ENCODE results near the gene VCL. TPM values are rescaled to one million over a fixed set of nuclear protein-coding genes. Genes with fewer than 3 reads are reported as not detected.

The VCL gene
- total and polyA plus RNA-seq, 9 of the 15 experiments (the other 6 are each of a cell fraction or from before 2014, with no cell fraction given) = 29.8 to 186 (median 76.4) TPM

DNA sequence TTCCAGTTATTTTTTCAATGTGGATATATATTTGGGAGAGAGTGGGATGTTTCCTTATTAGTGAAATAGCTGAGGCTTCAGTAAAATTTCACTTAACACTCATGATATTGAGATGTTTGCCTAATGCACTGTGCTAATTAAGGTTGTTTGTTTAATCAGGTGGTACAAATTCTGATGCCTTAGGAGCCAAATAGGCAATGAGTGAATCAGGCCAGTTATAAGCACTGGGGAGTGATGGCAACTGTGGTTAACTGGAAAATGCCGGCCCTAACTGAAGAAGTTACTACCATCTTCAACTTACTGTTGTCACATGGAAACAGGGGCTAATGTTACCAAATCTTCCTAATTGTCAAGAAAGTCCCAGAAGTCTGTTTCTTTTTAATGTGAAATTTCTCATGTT lies 32.0 kb downstream of the VCL start (continued):
- TF ChIP-seq, protein P1, sequence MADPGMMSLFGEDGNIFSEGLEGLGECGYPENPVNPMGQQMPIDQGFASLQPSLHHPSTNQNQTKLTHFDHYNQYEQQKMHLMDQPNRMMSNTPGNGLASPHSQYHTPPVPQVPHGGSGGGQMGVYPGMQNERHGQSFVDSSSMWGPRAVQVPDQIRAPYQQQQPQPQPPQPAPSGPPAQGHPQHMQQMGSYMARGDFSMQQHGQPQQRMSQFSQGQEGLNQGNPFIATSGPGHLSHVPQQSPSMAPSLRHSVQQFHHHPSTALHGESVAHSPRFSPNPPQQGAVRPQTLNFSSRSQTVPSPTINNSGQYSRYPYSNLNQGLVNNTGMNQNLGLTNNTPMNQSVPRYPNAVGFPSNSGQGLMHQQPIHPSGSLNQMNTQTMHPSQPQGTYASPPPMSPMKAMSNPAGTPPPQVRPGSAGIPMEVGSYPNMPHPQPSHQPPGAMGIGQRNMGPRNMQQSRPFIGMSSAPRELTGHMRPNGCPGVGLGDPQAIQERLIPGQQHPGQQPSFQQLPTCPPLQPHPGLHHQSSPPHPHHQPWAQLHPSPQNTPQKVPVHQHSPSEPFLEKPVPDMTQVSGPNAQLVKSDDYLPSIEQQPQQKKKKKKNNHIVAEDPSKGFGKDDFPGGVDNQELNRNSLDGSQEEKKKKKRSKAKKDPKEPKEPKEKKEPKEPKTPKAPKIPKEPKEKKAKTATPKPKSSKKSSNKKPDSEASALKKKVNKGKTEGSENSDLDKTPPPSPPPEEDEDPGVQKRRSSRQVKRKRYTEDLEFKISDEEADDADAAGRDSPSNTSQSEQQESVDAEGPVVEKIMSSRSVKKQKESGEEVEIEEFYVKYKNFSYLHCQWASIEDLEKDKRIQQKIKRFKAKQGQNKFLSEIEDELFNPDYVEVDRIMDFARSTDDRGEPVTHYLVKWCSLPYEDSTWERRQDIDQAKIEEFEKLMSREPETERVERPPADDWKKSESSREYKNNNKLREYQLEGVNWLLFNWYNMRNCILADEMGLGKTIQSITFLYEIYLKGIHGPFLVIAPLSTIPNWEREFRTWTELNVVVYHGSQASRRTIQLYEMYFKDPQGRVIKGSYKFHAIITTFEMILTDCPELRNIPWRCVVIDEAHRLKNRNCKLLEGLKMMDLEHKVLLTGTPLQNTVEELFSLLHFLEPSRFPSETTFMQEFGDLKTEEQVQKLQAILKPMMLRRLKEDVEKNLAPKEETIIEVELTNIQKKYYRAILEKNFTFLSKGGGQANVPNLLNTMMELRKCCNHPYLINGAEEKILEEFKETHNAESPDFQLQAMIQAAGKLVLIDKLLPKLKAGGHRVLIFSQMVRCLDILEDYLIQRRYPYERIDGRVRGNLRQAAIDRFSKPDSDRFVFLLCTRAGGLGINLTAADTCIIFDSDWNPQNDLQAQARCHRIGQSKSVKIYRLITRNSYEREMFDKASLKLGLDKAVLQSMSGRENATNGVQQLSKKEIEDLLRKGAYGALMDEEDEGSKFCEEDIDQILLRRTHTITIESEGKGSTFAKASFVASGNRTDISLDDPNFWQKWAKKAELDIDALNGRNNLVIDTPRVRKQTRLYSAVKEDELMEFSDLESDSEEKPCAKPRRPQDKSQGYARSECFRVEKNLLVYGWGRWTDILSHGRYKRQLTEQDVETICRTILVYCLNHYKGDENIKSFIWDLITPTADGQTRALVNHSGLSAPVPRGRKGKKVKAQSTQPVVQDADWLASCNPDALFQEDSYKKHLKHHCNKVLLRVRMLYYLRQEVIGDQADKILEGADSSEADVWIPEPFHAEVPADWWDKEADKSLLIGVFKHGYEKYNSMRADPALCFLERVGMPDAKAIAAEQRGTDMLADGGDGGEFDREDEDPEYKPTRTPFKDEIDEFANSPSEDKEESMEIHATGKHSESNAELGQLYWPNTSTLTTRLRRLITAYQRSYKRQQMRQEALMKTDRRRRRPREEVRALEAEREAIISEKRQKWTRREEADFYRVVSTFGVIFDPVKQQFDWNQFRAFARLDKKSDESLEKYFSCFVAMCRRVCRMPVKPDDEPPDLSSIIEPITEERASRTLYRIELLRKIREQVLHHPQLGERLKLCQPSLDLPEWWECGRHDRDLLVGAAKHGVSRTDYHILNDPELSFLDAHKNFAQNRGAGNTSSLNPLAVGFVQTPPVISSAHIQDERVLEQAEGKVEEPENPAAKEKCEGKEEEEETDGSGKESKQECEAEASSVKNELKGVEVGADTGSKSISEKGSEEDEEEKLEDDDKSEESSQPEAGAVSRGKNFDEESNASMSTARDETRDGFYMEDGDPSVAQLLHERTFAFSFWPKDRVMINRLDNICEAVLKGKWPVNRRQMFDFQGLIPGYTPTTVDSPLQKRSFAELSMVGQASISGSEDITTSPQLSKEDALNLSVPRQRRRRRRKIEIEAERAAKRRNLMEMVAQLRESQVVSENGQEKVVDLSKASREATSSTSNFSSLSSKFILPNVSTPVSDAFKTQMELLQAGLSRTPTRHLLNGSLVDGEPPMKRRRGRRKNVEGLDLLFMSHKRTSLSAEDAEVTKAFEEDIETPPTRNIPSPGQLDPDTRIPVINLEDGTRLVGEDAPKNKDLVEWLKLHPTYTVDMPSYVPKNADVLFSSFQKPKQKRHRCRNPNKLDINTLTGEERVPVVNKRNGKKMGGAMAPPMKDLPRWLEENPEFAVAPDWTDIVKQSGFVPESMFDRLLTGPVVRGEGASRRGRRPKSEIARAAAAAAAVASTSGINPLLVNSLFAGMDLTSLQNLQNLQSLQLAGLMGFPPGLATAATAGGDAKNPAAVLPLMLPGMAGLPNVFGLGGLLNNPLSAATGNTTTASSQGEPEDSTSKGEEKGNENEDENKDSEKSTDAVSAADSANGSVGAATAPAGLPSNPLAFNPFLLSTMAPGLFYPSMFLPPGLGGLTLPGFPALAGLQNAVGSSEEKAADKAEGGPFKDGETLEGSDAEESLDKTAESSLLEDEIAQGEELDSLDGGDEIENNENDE (IDR thresholded peaks at IDR 0.05; ENCODE audit: low read depth, low read length) = no peak
- TF ChIP-seq, protein P2, sequence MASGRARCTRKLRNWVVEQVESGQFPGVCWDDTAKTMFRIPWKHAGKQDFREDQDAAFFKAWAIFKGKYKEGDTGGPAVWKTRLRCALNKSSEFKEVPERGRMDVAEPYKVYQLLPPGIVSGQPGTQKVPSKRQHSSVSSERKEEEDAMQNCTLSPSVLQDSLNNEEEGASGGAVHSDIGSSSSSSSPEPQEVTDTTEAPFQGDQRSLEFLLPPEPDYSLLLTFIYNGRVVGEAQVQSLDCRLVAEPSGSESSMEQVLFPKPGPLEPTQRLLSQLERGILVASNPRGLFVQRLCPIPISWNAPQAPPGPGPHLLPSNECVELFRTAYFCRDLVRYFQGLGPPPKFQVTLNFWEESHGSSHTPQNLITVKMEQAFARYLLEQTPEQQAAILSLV (tag; IDR thresholded peaks at IDR 0.05) = no peak
- TF ChIP-seq, protein P3, sequence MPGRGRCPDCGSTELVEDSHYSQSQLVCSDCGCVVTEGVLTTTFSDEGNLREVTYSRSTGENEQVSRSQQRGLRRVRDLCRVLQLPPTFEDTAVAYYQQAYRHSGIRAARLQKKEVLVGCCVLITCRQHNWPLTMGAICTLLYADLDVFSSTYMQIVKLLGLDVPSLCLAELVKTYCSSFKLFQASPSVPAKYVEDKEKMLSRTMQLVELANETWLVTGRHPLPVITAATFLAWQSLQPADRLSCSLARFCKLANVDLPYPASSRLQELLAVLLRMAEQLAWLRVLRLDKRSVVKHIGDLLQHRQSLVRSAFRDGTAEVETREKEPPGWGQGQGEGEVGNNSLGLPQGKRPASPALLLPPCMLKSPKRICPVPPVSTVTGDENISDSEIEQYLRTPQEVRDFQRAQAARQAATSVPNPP (IDR thresholded peaks at IDR 0.05; ENCODE audit: borderline replicate concordance, insufficient read depth, insufficient read length) = no peak
- TF ChIP-seq CCAR2 (IDR thresholded peaks at IDR 0.05; ENCODE audit: low read depth, low read length) = no peak
- no peak for TF ChIP-seq TRIM24 (IDR thresholded peaks at IDR 0.05)
- no peak for TF ChIP-seq ZNF280A (IDR thresholded peaks at IDR 0.05; ENCODE audit: low read depth, partially characterized antibody)
- TF ChIP-seq TCF7L2 (IDR thresholded peaks at IDR 0.05; ENCODE audit: low read depth, low read length) = no peak
- no peak for TF ChIP-seq HMG20B (CRISPR knock-in tag; IDR thresholded peaks at IDR 0.05)
- no peak for TF ChIP-seq HEY1 (CRISPR knock-in tag; IDR thresholded peaks at IDR 0.05; ENCODE audit: borderline replicate concordance)
- no peak for TF ChIP-seq SNRNP70 (optimal IDR thresholded peaks at IDR 0.05; ENCODE audit: low read depth, low read length)

Measured in K562 (cell line).